Measurements from ENCODE around the gene CLEC5A. TPM values are rescaled to one million over a fixed set of nuclear protein-coding genes. Genes with fewer than 3 reads are reported as not detected.

CLEC5A gene
- polyA plus RNA-seq, 1 experiment = not detected

DNA sequence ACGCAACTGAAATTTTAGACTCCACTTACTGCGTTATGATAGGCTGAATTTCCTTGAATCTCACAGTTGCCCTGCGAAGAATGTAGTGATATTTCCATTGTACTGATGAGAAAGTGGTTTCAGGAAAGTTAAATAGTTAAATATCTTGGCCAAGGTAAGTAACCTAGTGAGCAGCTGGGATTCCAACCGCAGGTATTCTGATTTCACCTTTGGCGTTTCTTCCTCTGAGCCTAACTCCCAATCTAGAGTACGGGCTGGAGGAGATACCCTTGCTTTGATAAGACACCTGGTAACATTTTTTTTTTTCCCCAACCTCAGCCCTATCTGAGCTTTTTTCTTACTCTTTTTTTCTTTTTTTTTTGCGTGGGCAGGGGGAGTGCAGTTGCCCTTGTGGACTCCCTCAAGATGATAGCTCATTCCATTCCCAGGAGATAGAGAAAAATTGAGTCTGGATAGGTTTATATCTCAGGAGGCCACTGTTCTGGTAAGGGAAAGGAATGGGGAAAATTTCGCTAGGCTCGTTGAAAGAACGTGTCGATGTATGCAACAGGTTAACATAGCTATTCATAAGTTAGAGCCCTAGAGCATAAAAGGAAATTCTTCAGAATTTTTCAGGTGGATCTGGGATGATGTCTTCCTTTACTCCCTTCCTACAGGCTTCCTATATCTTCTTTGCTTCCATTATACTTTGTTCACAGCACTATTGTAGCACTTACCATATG lies 29.9 kb upstream of the CLEC5A start:
- ChIA-PET CTCF (interaction anchor here (0.7 to 1.7 kb wide), 2 partner anchors 10 to 53 kb away, joined by 3 to 5 read pairs; no protein-coding TSS in a partner anchor), POLR2A (no interaction called here)
- H3K4me3 ChIP-seq (ENCODE audit: low read depth, low read length) = no peak overlapping the region
- no peaks in the 10 kb centered on the region for H3K27me3 ChIP-seq (ENCODE audit: control insufficient read depth, insufficient read depth, low read length)
- peaks cover 22% of the 10 kb centered on the region for H3K9me3 ChIP-seq (ENCODE audit: control insufficient read depth, insufficient read depth, low read length)
- no peak for DNase-seq (ENCODE audit: low read depth, low spot score)
- no peak overlapping the region for H3K27ac ChIP-seq (ENCODE audit: low read depth, low read length)
- TF ChIP-seq, protein P1, sequence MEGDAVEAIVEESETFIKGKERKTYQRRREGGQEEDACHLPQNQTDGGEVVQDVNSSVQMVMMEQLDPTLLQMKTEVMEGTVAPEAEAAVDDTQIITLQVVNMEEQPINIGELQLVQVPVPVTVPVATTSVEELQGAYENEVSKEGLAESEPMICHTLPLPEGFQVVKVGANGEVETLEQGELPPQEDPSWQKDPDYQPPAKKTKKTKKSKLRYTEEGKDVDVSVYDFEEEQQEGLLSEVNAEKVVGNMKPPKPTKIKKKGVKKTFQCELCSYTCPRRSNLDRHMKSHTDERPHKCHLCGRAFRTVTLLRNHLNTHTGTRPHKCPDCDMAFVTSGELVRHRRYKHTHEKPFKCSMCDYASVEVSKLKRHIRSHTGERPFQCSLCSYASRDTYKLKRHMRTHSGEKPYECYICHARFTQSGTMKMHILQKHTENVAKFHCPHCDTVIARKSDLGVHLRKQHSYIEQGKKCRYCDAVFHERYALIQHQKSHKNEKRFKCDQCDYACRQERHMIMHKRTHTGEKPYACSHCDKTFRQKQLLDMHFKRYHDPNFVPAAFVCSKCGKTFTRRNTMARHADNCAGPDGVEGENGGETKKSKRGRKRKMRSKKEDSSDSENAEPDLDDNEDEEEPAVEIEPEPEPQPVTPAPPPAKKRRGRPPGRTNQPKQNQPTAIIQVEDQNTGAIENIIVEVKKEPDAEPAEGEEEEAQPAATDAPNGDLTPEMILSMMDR (IDR thresholded peaks at IDR 0.05; ENCODE audit: low read depth, low read length) = no peak

DNA sequence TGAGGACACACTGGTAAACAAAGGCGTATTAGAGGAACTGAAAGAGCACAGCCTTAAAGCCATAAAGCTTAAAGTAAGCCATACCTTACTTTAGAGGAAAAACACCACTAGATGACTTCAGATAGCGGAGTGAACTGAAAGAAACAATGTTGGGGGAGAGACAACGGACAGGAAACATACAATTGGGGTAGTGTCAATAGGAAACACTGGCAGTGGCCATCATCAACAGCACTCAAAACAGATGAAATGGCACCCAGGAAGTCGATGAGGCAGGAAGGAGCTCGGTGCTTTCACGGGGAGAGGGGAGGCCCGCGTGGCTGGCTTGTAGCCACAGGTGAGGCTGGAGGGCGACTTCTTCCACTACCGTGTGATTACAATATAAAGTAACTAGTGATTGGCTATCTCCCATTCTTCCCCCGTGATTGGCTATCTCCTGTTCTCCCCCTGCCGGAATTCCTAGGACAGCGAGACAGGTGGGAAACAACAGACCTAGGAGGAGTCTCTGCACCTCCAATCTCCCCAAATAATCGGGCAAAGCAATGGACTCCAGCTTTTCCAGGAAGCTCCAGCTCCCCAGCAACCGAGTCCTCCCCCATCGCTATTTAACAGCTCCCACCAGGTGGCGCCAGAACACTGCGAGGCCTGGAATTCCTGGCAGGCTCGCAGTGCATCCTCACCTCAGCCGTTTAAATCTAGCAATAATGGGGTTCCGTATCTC lies 29.2 kb upstream of the CLEC5A start:
- no peaks in the 10 kb centered on the region for H3K27me3 ChIP-seq (ENCODE audit: control insufficient read depth, insufficient read depth, low read length)
- peaks cover 26% of the 10 kb centered on the region for H3K9me3 ChIP-seq (ENCODE audit: control insufficient read depth, insufficient read depth, low read length)
- CTCF ChIA-PET = interaction anchor here (0.7 to 1.7 kb wide), 2 partner anchors 9 to 53 kb away, joined by 3 to 5 read pairs; no protein-coding TSS in a partner anchor
- POLR2A ChIA-PET = no interaction called here
- no peak overlapping the region for H3K27ac ChIP-seq (ENCODE audit: low read depth, low read length)
- no peak overlapping the region for H3K4me3 ChIP-seq (ENCODE audit: low read depth, low read length)
- no peak for DNase-seq (ENCODE audit: low read depth, low spot score)
- TF ChIP-seq, protein P1 (IDR thresholded peaks at IDR 0.05; ENCODE audit: low read depth, low read length) = peak; percentile 28

DNA sequence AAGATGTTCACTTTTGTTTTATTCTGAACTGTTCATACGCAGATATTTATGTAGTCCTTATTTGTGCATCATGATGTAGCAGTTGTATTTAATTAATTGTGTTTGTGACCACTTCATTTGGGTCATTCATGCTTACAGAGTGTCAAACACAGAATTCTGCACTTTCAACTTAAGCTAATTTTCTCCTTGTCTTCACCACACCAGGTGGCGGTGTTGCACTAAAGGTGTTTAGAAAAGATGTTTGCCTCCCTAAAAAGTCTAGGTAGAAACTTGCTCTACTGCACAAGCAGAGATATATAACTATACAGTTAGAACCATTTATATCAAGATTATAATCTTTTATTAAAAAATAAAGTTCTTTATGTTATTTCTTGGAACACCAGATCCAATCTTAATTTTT lies 28.1 kb upstream of the CLEC5A start:
- ChIA-PET POLR2A (no interaction called here), CTCF (no interaction called here)
- DNase-seq (ENCODE audit: low read depth, low spot score) = no peak
- peaks cover 26% of the 10 kb centered on the region for H3K9me3 ChIP-seq (ENCODE audit: control insufficient read depth, insufficient read depth, low read length)
- no peak overlapping the region for H3K27ac ChIP-seq (ENCODE audit: low read depth, low read length)
- H3K4me3 ChIP-seq (ENCODE audit: low read depth, low read length) = no peak overlapping the region
- no peaks in the 10 kb centered on the region for H3K27me3 ChIP-seq (ENCODE audit: control insufficient read depth, insufficient read depth, low read length)
- TF ChIP-seq, protein P1 (IDR thresholded peaks at IDR 0.05; ENCODE audit: low read depth, low read length) = no peak

DNA sequence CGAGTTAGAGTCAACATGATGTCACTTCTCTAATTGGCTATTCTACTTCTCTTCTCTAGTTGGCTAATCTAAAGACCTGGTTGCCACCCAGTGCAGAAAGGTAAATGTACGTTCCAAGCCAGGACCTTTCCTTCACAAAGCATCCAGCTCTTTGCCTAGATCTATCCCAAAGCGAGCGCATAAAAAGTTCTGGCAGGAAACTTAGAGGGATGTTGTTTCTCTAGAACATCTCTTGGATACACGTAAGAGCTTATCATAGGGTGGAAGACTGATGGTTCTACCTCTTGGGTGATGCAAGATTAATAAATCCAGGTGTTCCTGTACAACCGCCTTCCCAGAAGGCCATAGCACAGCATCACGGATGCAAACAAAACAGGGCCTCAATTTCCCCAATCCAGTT lies 26.9 kb upstream of the CLEC5A start, which contains the start of gene TAS2R38:
Gene TAS2R38, minus strand, starts transcription at position 101 of the 400 bp plus-strand sequence. Its CDS starts 84 bp downstream, at position 17.
- no peak within 1 kb of the TSS for H3K27ac ChIP-seq (ENCODE audit: low read depth, low read length)
- no peak for DNase-seq (ENCODE audit: low read depth, low spot score)
- ChIA-PET CTCF (no interaction called here), POLR2A (no interaction called here)
- peaks cover 24% of the 10 kb centered on the region for H3K9me3 ChIP-seq (ENCODE audit: control insufficient read depth, insufficient read depth, low read length)
- H3K27me3 ChIP-seq (ENCODE audit: control insufficient read depth, insufficient read depth, low read length) = no peaks in the 10 kb centered on the region
- H3K4me3 ChIP-seq (ENCODE audit: low read depth, low read length) = no peak within 1 kb of the TSS
- TF ChIP-seq, protein P1 (IDR thresholded peaks at IDR 0.05; ENCODE audit: low read depth, low read length) = no peak
